ENCODE measurements around the gene SIGLEC7.
A peak's percentile ranks its signal among the peaks of the same experiment; 100 is the strongest.

SIGLEC7 gene

GRCh38 chr19:51128227-51128626 lies 13.9 kb upstream of the SIGLEC7 start:
- no peak overlapping the region for H3K4me3 ChIP-seq (replicated peaks; ENCODE audit: low read depth, low read length)
- no peak for TF ChIP-seq CTCF (IDR thresholded peaks at IDR 0.05; ENCODE audit: low read length, missing control alignments)
- no peak for DNase-seq (ENCODE audit: low read depth)

- no peak for DNase-seq (ENCODE audit: low read depth)
- no peak overlapping the region for H3K4me3 ChIP-seq (replicated peaks; ENCODE audit: low read depth, low read length)
These were observed 12.4 kb upstream of the SIGLEC7 start for GRCh38 chr19:51129716-51130115.

GRCh38 chr19:51131780-51132680 lies 10.1 kb upstream of the SIGLEC7 start:
- DNase-seq (ENCODE audit: low read depth): peak; percentile 86
- H3K4me3 ChIP-seq (replicated peaks; ENCODE audit: low read depth, low read length): no peak overlapping the region
- peak; percentile 23 for TF ChIP-seq CTCF (IDR thresholded peaks at IDR 0.05; ENCODE audit: low read length, missing control alignments)

More at GRCh38 chr19:51129716-51130115, 12.4 kb upstream of the SIGLEC7 start:
- TF ChIP-seq CTCF (IDR thresholded peaks at IDR 0.05; ENCODE audit: low read length, missing control alignments): no peak

- no peak for TF ChIP-seq CTCF (IDR thresholded peaks at IDR 0.05; ENCODE audit: low read length, missing control alignments)
- H3K4me3 ChIP-seq (replicated peaks; ENCODE audit: low read depth, low read length): no peak overlapping the region
- no peak for DNase-seq (ENCODE audit: low read depth)
These were observed 7.1 kb upstream of the SIGLEC7 start for GRCh38 chr19:51135004-51135403.

- TF ChIP-seq CTCF (IDR thresholded peaks at IDR 0.05; ENCODE audit: low read length, missing control alignments): no peak
- no peak for DNase-seq (ENCODE audit: low read depth)
- no peak overlapping the region for H3K4me3 ChIP-seq (replicated peaks; ENCODE audit: low read depth, low read length)
These were observed 5.9 kb upstream of the SIGLEC7 start for GRCh38 chr19:51135986-51136762.

- DNase-seq (ENCODE audit: low read depth): no peak
These were observed 5.1 kb upstream of the SIGLEC7 start for GRCh38 chr19:51136851-51137551.

More at GRCh38 chr19:51136851-51137551, 5.1 kb upstream of the SIGLEC7 start:
- no peak for TF ChIP-seq CTCF (IDR thresholded peaks at IDR 0.05; ENCODE audit: low read length, missing control alignments)
- H3K4me3 ChIP-seq (replicated peaks; ENCODE audit: low read depth, low read length): no peak overlapping the region

Measured in fibroblast of pulmonary artery (primary cell).